BJ (cell line): Measurements from ENCODE around the gene PHACTR3. TPM values are rescaled to one million over a fixed set of nuclear protein-coding genes. Genes with fewer than 3 reads are reported as not detected.

ENCODE experiments used
- CTCF ChIA-PET: fragments of 350-600 bp; formaldehyde crosslinking; extraction: SDS; loops from one replicate; lab custom pipeline; 2021; ENCODE audit warnings: antibody characterized with exemption, inconsistent platforms; lab: Yijun Ruan, JAX
- POLR2A ChIA-PET: fragments of 300-600 bp; sonication (Branson Sonifier 250); formaldehyde crosslinking; extraction: SDS; loops from one replicate; lab custom pipeline; 2021; ENCODE audit warnings: antibody characterized with exemption; lab: Charles Lee
- DNase-seq: peaks from one replicate; pipeline ENCODE4 v3.0.0-alpha.2; 2011; ENCODE audit warnings: low read depth
- H3K27me3 ChIP-seq: 2 replicates; pipeline ENCODE4 v1.6.0; 2011; ENCODE audit warnings: low read length; ENCODE audit not compliant: control insufficient read depth, insufficient read depth
- H3K36me3 ChIP-seq: 2 replicates; pipeline ENCODE4 v1.5.1; 2011; ENCODE audit warnings: low read length; ENCODE audit not compliant: control insufficient read depth, insufficient read depth
- H3K4me3 ChIP-seq: 2 replicates; pipeline ENCODE4 v1.5.1; 2011; ENCODE audit warnings: low read depth, mild to moderate bottlenecking, control low read depth, low read length
- polyA plus RNA-seq: library from polyadenylated mRNA; depleted of rRNA; stranded (reverse); fragments of >200 nt; gene quantifications from 2 replicates; pipeline ENCODE4 v1.2.3, GENCODE V29; 2011
- TF ChIP-seq, protein P1 (sequence below): IDR thresholded peaks from 2 replicates; pipeline ENCODE4 v1.5.1; 2011; ENCODE audit warnings: low read depth, mild to moderate bottlenecking, control low read depth, inconsistent platforms, low read length, moderate library complexity; ENCODE audit not compliant: insufficient read depth

Gene PHACTR3
- polyA plus RNA-seq, 1 experiment, result not detected

DNA sequence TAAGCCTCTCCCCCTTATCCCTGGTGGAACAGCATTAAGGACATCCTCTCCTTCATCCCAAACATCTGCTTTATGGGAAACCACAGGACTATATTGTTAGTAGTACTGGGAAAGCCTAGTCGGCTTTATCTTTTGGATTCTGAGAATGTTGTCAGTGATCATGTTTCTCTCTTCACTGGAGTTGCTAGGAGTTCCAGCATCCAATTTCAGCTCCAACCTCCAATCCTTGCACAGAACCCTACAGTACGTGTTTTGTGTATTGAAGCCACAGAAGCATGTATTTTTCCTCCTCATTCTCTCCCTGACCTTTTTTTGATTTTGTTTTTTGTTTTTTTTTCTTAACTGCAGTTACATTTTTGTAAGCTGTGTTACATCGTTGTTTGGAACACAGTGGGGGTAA lies 84.0 kb downstream of the PHACTR3 start:
- TF ChIP-seq, protein P1, sequence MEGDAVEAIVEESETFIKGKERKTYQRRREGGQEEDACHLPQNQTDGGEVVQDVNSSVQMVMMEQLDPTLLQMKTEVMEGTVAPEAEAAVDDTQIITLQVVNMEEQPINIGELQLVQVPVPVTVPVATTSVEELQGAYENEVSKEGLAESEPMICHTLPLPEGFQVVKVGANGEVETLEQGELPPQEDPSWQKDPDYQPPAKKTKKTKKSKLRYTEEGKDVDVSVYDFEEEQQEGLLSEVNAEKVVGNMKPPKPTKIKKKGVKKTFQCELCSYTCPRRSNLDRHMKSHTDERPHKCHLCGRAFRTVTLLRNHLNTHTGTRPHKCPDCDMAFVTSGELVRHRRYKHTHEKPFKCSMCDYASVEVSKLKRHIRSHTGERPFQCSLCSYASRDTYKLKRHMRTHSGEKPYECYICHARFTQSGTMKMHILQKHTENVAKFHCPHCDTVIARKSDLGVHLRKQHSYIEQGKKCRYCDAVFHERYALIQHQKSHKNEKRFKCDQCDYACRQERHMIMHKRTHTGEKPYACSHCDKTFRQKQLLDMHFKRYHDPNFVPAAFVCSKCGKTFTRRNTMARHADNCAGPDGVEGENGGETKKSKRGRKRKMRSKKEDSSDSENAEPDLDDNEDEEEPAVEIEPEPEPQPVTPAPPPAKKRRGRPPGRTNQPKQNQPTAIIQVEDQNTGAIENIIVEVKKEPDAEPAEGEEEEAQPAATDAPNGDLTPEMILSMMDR, result no peak
- POLR2A ChIA-PET, result no interaction called here

DNA sequence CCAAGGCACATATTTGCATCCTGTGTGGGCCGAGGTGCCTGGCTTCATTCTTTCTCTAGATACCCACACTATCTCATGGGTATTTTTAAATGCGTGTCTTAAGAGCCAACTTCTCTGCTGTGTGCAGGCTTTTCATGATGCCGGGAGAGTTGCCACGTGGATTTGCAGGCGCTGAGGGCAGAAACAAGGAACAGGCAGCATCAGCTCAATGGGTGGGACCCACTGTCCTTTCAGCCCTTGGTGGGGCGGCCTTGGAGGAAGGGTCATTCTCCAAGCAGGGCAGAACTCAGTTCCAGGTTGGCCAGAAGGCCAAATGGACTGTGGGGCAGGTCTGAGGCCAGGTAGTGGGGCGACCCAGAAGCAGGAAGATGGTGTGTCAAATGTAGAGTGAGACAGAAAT lies 84.7 kb downstream of the PHACTR3 start:
- DNase-seq, result no peak
- POLR2A ChIA-PET, result no interaction called here
- CTCF ChIA-PET, result no interaction called here
- H3K27me3 ChIP-seq, result no peaks in the 10 kb centered on the region
- TF ChIP-seq, protein P1, result no peak
- H3K4me3 ChIP-seq, result no peak overlapping the region
- H3K36me3 ChIP-seq, result no peaks in the 10 kb centered on the region

More for the DNA sequence above, 84.0 kb downstream of the PHACTR3 start:
- Histone ChIP-seq H3K36me3 (no peaks in the 10 kb centered on the region), H3K4me3 (no peak overlapping the region), H3K27me3 (no peaks in the 10 kb centered on the region)
- CTCF ChIA-PET, result no interaction called here
- DNase-seq, result no peak

DNA sequence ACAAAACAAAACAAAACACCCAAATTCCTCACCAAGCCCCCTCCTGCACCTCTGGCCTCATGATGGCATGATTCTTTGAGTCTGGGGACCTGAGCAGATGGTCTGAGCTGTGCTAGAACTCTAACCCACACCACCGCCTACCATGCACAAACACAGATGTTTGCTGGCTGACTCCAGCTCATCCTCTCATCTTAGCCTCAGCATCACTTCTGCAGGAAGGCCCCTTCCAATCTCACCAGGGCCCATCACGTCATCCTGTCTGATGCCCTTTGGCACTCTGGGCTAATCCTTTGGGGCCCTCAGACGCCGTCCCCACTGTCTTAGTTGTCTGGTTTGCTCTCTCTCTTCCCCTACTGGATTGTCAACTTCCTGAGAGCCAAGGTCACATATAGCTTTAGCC lies 85.8 kb downstream of the PHACTR3 start:
- no peaks in the 10 kb centered on the region for H3K36me3 ChIP-seq
- POLR2A ChIA-PET, result no interaction called here
- TF ChIP-seq, protein P1, result no peak
- no peak overlapping the region for H3K4me3 ChIP-seq
- no peak for DNase-seq
- CTCF ChIA-PET, result no interaction called here
- no peaks in the 10 kb centered on the region for H3K27me3 ChIP-seq

DNA sequence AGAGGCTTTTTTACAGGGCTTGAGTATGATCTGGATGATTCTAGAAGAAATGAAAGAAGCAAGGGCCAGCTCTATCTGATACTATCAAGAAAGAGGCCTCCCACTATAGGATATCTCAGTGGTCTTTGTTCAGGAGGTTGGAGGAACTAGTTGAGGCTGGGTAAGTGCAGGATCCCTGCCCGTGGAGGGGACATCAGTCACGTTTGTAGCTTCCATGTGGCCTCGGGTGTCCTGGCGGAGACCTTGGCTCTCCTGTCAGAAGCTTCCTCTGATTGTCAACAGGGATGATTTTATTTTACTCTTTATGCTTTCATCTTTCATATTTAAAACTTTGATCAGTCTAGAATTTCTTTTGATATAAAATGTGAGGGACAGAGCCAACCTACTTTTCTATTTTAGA lies 86.6 kb downstream of the PHACTR3 start:
- ChIA-PET POLR2A (no interaction called here), CTCF (no interaction called here)
- no peaks in the 10 kb centered on the region for H3K36me3 ChIP-seq
- TF ChIP-seq, protein P1, result no peak
- no peaks in the 10 kb centered on the region for H3K27me3 ChIP-seq
- no peak overlapping the region for H3K4me3 ChIP-seq
- no peak for DNase-seq

DNA sequence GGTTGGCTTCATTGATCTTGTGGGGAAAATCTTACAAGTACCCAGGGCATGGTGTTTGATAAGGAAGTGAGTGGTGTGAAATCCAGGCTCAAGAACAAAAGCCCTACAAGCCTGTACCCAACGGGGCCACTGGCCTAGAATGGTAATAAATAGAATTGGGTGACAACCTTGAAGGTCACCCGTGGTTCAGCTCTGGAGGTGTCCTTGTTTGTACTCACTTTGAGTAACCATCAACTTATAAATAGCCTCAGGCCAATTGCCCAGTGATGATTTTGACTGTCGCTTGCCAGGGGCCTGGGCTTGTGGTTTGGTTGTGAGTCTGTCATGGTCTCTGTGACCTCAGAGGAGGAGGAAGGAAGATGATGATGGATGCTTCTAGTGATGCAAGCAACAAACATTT lies 87.8 kb downstream of the PHACTR3 start:
- POLR2A ChIA-PET, result no interaction called here
- no peaks in the 10 kb centered on the region for H3K36me3 ChIP-seq
- no peaks in the 10 kb centered on the region for H3K27me3 ChIP-seq
- no peak overlapping the region for H3K4me3 ChIP-seq
- TF ChIP-seq, protein P1, result no peak
- CTCF ChIA-PET, result no interaction called here
- no peak for DNase-seq
